ENCODE measurements around the gene TMF1.
A peak's percentile ranks its signal among the peaks of the same experiment; 100 is the strongest.

TMF1 gene

DNA sequence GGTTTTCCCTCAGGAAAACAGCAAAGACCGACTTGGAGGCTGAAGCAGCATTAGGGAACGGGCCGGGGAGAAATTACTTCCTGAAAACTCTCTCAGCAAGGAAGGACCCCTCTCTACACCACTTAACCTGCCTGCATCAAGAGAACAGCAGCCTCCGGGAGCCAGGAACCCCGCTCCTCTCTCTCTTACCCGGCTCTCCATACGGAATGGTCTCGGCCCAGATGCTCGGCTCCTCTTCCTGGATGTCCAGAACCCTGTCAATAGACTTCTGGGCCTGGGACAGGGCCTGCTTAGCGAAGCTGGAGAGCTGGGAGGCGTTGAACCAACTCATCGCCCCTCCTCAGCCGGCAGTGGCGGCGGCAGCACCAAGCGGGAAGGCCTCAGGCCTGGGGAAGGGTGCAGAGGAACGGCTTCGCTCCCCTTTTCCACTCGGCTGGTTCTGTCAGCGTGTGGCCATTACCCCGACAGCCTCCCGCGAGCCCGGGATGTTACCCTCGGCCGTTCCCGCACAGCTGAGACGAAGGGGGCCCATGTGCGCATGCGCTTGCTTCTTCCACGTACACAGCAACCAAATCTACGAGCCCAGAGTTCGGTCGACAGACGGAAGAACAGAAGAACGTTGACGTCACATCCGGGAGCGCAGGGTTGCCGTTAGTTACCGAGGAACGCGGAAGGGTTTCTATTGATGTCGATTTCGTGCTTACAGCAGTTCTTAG, at the start of gene TMF1:
TMF1 (minus strand) TSS at position 578 of the 716 bp plus-strand sequence; CDS start at position 331, 247 bp downstream.
- no peak for DNase-seq

GRCh38 chr3:69099576-69099975, 47.4 kb upstream of the TMF1 start:
- no peak for DNase-seq

GRCh38 chr3:69097407-69098086, 45.4 kb upstream of the TMF1 start:
- DNase-seq, result no peak

DNA sequence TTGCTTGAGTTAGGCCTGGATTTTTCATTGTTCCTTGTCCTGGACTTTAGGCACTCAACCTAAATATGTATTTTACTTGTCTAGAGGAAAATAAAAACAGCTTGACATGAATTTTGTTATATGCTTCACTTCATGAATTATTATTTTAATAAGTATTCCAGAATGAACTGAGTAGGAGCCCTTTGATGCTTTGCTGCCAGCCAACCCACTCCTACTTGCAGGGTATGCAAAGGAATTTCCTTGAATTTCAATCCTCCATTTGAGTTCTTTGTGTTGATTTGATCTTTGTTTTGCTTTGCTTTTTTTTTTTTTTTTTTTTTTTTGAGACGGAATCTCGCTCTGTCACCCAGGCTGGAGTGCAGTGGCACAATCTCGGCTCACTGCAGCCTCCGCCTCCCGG, 44.2 kb upstream of the TMF1 start:
- DNase-seq, result no peak

DNA sequence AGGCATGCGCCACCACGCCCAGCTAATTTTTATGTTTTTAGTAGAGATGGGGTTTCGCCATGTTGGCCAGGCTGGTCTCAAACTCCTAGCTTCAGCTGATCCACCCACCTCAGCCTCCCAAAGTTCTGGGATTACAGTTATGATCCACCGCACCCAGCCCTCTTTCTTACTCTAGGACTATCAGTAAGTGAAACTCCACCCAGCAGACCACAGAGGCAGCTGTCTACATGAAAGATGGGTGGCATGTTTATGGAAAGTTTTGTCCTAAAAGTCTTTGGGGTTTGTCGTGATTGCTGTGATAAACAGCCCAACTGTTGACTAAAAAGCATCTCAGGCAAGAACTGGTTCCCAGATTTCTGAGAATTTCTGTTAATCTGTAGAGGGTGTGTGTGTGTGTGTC, 43.5 kb upstream of the TMF1 start:
- DNase-seq, result no peak

DNA sequence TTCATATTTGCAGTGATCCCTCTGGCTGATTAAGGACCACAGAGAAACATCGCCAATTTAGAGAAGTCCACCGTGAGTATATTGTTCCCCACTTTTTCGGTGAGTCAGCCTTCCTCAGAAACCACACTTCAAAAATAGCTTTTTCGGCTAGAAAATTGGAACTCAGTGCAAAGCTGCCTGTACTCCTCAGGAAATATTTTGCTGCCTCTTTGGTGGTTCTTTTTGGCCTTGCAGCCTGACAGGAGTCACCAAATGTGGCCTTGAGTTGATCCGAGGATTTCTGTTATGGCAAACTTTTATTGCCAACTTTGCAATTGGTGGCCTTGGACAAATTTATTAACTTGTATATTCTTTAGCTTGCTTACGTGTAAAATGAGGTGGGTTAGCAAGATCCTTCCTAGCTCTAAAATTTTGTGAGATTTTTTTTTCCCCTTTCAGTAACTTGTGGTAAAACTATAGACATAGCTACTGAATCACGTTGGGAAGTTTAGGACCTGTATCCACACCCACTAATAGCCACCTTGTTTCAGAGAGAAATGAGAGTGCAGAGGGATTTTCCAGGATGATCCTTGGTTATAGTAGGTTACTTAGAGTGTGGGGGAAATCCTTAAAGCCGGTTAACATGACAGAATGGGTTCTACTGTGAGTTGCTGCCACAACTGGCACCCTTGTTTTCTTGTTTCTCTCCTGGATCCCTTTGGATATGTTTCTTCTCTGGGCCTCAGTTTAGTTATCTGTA, 42.5 kb upstream of the TMF1 start:
- no peak for DNase-seq

- DNase-seq, result no peak
These were observed 39.9 kb upstream of the TMF1 start for GRCh38 chr3:69092030-69092516.

GRCh38 chr3:69091389-69092029, 39.4 kb upstream of the TMF1 start:
- no peak for DNase-seq

- no peak for DNase-seq
These were observed 37.9 kb upstream of the TMF1 start for GRCh38 chr3:69090021-69090420.

DNA sequence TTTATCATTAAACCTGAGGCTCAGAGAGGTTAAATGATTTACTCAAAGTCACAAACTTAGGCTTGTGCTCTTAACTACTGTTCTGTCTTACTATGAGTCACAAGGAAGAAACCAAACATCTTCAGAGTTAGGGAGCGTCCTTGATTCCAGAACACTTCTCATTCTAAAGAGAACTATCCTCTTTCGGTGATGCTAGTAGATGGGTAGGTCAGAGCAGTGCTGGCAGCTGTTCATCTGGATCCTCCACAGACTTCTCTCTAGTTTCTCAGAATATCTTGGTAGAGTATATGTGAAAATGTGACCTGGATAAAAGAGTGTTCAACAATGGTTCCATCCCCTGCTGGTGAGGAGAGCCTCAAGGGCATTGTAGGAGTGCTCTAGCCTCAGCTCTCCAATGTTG, 35.9 kb upstream of the TMF1 start:
- DNase-seq, result no peak

GRCh38 chr3:69087030-69087791, 35.1 kb upstream of the TMF1 start:
- no peak for DNase-seq

- DNase-seq, result peak; percentile 49
These were observed 33.9 kb upstream of the TMF1 start for GRCh38 chr3:69085833-69086722.

DNA sequence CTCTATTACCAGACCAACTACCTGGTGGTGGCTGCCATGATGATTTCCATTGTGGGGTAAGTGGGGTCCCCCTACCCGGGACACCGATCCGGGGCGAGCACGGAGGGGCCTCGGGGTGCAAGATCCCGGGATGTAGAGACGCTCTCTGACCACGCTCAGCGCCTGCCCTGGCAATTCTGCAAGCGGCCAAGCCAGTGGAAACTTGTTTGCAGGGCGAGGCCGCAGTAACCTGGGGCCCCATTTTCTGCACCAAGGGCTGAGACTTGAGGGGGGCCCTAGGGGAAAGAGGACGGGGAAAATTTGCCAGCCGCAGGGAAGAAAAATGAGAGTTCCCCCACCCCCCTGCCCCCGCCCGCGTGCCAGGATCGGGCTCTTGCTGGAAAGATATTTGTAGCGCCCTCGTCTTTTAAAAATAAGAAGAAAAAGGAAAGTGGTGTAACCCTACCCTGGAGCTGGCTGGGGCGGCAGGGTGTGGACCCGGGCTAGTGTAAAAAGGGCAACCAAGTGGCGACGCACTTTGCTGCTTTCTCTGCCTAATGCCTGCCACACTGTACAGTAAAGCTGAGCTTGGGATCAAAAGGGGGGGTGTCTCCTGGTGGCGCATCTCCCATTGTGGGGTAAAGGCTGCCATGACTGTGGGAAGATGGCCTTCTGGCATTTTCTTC, 33.2 kb upstream of the TMF1 start:
- peak; percentile 2 for DNase-seq

GRCh38 chr3:69084326-69085167, 32.4 kb upstream of the TMF1 start, which contains the start of gene ARL6IP5:
ARL6IP5 (plus strand) TSS chr3:69084937; CDS start chr3:69085048, 111 bp downstream.
- peak; percentile 78 for DNase-seq

GRCh38 chr3:69082805-69083204, 30.7 kb upstream of the TMF1 start:
- DNase-seq, result no peak

- DNase-seq, result no peak
These were observed 30.2 kb upstream of the TMF1 start for GRCh38 chr3:69082361-69082760.

GRCh38 chr3:69081583-69082262, 29.6 kb upstream of the TMF1 start:
- DNase-seq, result no peak

- peak; percentile 84 for DNase-seq
These were observed 28.2 kb upstream of the TMF1 start, which contains the start of gene UBA3 for GRCh38 chr3:69080233-69080920. UBA3 (minus strand) TSS chr3:69080365; CDS start chr3:69080353, 12 bp downstream.
